ENCODE data around the gene ROBO4.

DNA sequence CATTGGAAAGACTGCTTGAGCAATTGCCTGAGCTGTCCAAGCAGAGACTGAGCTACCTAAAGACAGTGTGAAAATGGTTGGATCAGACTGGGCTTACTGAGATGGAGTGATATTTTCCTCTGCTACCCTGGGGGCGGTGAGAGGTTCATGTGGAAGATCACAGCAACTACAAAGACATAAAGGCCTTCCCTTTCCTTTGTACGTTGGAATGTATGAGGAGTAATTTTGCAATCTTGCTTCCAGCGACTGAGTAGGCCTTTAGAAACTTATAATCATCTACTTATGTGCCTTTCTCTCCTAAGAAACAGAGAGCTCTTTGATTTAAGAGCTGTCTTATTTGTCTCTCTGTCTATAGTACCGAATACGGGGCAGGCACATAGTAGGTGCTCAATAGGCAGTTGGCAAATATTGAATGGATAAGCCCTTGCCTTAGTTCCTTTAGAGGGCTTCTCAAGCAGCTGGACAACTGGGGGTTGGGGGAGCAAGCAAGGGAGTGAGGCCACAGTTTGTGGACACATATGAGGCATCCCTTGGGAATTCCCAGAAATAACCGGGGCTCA, 40.6 kb upstream of the ROBO4 start:
- TF ChIP-seq, protein P1, sequence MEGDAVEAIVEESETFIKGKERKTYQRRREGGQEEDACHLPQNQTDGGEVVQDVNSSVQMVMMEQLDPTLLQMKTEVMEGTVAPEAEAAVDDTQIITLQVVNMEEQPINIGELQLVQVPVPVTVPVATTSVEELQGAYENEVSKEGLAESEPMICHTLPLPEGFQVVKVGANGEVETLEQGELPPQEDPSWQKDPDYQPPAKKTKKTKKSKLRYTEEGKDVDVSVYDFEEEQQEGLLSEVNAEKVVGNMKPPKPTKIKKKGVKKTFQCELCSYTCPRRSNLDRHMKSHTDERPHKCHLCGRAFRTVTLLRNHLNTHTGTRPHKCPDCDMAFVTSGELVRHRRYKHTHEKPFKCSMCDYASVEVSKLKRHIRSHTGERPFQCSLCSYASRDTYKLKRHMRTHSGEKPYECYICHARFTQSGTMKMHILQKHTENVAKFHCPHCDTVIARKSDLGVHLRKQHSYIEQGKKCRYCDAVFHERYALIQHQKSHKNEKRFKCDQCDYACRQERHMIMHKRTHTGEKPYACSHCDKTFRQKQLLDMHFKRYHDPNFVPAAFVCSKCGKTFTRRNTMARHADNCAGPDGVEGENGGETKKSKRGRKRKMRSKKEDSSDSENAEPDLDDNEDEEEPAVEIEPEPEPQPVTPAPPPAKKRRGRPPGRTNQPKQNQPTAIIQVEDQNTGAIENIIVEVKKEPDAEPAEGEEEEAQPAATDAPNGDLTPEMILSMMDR (IDR thresholded peaks at IDR 0.05; ENCODE audit: low read length), result no peak
- no peak for TF ChIP-seq EZH2 (optimal IDR thresholded peaks at IDR 0.05; ENCODE audit: low read depth, low read length)
